Subcutaneous adipose tissue (tissue), 4 donors: ENCODE measurements around the gene TRMT1L. TPM values are rescaled to one million over a fixed set of nuclear protein-coding genes. Genes with fewer than 3 reads are reported as not detected.

ENCODE experiments used
- CTCF ChIP-seq: fragments of 450-650 bp; IDR thresholded peaks from one replicate; pipeline ENCODE4 v1.5.1; 2016; ENCODE audit warnings: low read depth, mild to moderate bottlenecking, control low read depth, antibody characterized with exemption, moderate library complexity
- total RNA-seq, 4 donors: library from RNA; depleted of rRNA; stranded (reverse); fragments of >200 nt; gene quantifications; one replicate each; pipeline ENCODE4 v1.1.0, GENCODE V29; 2016

Gene TRMT1L, protein sequence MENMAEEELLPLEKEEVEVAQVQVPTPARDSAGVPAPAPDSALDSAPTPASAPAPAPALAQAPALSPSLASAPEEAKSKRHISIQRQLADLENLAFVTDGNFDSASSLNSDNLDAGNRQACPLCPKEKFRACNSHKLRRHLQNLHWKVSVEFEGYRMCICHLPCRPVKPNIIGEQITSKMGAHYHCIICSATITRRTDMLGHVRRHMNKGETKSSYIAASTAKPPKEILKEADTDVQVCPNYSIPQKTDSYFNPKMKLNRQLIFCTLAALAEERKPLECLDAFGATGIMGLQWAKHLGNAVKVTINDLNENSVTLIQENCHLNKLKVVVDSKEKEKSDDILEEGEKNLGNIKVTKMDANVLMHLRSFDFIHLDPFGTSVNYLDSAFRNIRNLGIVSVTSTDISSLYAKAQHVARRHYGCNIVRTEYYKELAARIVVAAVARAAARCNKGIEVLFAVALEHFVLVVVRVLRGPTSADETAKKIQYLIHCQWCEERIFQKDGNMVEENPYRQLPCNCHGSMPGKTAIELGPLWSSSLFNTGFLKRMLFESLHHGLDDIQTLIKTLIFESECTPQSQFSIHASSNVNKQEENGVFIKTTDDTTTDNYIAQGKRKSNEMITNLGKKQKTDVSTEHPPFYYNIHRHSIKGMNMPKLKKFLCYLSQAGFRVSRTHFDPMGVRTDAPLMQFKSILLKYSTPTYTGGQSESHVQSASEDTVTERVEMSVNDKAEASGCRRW
- 10 to 100 TPM; 16.1 to 19.2 (median 18.4) TPM for total RNA-seq

GRCh38 chr1:185156854-185157598, at the start of gene TRMT1L, which contains the start of gene SWT1:
TRMT1L (minus strand) TSS chr1:185156953; CDS start chr1:185156712, 241 bp downstream.
SWT1 (plus strand) TSS chr1:185157167; CDS start chr1:185160842, 3,675 bp downstream.
- no peak for TF ChIP-seq CTCF

GRCh38 chr1:185200889-185201288, 44.1 kb upstream of the TRMT1L start:
- TF ChIP-seq CTCF = no peak

GRCh38 chr1:185193756-185194155, 37.0 kb upstream of the TRMT1L start:
- no peak for TF ChIP-seq CTCF

DNA sequence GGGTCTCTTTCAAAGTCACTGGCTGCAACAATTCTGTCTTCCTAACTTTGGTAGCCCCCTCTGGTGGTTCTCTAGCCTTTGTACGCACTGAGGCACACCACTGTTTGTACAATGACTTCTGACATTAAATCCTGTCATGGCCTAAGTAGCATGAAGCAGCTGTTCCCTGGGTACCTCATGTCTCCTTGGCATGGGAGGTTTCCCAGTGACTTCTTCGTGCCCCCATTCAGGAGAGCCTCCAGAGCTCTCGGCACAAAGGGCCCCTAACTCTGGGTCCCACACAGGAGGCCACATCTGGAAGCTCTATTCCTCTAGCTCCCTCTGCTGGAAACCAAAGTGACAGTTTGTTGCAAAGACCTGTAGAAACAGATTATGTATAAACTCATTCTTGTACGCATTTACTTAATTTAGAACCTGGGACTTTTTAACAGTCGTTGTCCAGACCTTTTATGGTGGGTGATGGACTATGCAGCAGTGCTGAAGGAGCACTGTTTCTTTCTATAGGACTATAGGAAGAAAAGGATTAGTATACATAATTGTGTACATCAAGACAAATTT, 13.6 kb upstream of the TRMT1L start:
- no peak for TF ChIP-seq CTCF

GRCh38 chr1:185166106-185166505, 9.4 kb upstream of the TRMT1L start:
- TF ChIP-seq CTCF = no peak

DNA sequence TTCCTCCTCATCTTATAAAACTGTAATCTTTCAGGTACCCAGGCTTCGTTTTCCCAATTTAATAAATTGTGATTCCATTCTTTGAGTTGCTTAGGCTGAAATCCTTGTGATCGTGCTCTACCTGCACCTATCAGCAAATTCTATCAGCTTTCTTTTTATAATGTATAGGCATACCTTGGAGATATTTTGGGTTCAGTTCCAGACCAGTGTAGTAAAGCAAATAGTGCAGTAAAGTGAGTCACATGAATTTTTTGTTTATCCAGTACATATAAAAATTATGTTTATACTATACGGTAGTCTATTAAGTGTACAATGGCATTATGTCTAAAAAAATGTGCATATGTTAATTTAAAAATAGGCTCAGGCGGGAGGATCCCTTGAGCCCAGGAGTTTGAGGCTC, 5.7 kb upstream of the TRMT1L start:
- no peak for TF ChIP-seq CTCF
